GM18499 (cell line): Measurements from ENCODE around the gene DTNBP1.
"Not testable (repeated sequence)": the region's sequence is repeated elsewhere in the genome, so short reads cannot be mapped to it uniquely, and the experiment has no call there.

ENCODE experiments used
- ATAC-seq: cut with Tn5 transposase; IDR thresholded peaks from one replicate; pipeline ENCODE4 v1.9.1; 2021; ENCODE audit warnings: moderate number of reproducible peaks; ENCODE audit not compliant: insufficient read depth, unreplicated experiment

Gene DTNBP1

DNA sequence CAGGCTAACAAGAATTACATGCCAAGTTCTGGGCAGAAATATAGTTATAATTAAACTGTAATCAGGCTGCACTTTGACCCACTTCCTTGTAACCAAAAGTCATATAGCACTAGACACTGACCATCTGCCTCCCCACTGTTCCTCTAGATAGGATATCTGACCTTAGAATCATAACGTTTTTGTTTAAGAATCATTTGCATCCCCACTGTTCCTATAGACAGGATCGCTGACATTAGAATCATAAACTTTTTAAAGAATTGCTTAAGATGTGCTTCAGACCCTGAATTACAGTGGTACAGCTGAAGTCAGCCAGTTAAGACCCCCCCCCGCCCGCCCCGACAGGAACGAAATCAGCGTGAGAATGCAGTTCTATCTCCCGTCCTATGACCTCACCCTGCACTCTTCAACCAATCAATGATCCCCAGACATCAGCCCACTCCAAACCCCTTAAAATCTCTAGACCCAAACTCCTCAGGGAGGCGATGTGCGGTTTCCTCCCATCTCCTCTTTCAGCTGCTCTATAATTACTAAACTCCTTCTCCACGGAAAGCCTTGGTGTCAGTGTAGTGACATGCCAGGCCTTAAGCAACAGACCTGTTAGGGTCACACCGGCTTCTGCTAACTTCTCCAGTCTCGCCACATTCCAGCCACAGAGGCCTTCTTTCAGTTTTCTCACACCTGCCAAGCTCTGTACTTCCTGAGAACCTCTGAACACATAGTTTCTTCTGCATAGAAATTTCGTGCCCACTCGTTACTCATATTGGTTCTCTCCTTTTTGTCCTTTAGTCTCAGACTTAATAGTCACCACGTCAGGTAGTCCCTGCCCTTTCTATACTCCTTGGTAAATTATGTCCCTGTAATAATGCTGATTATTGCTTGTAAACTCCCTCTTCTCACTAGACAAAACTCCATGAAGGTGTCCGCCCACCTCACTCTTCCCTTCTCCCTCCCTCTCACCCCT is 93.5 kb downstream of the DTNBP1 start:
- ATAC-seq: no peak

DNA sequence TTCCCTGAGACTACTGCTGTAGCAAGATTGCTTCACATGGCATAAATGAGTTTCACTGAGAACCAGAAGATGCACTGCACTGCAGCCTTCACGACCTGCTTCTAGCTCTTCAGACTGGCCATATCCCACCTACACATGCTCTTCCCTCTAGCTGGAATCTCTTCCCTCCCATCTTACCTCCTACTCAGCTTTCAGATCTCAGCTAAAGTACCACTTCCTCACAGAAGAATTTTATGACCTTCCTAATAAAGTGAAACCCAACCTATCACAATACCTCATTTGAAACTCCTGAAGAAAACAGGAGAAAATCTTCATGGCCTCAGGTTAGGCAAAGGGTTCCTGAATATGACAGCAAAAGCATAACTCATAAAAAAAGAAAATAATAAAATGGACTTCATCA is 99.9 kb downstream of the DTNBP1 start:
- ATAC-seq: no peak

DNA sequence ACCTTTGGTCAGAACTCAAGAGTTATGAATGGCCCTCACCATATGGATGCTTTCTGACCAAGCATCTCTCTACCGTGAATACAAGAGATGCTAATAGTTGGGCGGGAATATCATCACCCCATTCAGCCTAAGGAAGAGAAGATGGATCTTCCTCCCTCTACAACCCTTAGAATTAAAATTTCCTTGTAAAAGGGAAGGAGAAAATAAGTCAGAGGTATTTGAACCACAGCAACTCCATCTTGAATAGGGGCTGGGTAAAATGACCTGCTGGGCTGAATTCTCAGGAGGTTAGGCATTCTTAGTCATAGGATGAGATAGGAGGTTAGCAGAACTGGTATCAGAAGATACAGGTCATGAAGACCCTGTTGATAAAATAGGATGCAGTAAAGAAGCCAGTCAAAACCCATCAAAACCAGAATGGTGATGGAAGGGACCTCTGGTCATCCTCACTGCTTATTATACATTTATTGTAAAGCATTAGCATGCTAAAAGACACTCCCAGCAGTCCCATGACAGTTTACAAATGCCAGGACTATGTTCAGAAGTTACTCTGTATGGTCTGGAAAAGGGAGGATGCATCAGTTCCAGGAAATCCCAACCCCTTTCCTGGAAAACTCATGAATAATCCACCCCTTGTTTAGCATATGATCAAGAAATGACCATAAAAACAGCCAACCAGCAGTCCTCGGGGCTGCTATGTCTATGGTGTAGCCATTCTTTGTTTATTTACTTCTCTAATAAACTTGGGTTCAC is 101.2 kb downstream of the DTNBP1 start:
- no peak for ATAC-seq

DNA sequence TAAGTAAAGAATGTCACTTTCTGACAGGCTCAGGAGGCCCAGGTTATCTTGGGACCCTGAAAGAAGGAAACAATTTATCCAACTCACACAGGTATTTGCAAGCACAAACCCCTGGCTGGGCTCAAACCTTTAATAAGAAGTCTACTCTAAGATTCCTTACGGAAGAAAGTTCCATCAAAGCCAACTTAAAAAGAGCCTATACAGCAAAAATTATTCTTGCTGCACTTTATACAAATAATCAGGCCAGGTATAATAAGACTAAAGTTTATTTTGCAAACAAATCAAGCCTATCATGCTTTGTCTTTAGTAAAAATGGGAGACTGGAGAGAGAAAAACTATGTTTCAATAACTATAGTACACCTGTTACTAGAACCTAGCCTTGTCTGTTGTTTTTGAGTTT is 102.1 kb downstream of the DTNBP1 start:
- ATAC-seq: no peak

DNA sequence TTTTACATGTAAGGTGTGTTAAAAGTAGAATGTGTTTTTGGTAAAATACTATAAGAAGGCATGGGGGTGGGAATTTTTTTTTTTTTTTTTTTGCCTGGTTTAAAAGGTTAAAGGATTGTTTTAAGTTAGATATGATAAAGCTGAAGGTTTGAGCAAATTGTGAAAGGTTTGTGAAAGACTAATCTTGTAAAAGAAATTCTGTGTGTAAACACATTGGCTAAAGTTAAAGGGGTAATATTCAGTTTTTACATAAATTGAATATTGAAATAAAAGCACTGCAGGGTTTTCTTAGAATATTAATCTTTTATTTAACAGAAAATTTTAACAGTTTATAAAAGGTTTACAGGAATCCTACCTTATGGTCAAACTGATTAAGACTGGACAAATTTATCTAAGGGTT is 105.7 kb downstream of the DTNBP1 start:
- no peak for ATAC-seq

DNA sequence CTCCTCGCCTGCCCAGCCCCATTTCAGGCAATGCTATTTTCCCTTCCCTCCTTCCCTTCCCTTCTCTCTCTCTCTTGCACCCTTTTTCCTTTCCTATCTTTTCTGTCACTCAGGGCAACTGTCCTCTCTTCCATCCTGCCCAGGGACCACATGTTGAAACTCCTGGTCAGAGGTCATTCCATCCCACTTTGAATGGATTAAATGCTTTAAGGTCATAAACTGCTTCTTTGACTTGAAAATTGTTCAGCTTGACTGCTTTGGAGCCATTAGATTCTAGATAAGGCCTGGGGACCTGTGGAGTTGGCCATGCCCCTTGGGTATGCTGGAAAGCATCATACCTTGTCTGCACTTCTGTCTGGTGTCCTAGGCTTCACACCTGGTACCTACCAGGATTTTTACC is 106.1 kb downstream of the DTNBP1 start:
- ATAC-seq: no peak

DNA sequence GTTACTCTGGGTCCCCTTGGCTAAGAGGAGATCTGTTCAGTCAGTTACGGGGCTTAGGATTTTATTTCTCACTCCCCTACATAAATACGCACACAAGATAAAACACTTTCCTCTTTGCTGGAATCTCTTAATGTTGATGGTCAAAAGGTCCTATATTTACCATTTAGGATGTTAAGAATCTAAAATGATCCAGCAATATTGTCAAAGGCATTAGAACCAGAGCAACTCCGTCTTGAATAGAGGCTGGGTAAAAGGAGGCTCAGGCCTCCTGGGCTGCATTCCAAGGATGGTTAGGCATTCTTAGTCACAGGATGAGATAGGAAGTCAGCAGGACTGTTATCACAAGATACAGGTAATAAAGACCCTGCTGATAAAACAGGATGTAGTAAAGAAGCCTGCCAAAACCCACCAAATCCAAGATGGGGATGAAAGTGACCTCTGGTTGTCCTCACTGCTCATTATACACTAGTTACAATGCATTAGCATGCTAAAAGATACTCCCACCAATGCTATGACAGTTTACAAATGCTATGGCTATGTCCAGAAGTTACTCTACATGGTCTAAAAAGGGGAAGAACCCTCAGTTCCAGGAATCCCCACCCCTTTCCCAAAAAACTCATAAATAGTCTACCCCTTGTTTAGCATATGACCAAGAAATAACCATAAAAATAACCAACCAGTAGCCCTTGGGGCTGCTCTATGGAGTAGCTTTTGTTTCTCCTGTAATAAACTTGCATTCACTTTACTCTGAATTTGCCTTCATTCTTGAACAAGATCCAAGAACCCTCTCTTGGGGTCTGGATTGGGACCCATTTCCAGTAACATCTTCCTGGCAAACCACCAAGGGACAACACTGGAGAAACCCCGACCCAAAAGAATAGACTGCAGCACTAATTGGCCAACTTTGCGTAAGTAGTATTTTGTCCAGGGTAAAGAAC is 107.5 kb downstream of the DTNBP1 start:
- ATAC-seq: no peak

DNA sequence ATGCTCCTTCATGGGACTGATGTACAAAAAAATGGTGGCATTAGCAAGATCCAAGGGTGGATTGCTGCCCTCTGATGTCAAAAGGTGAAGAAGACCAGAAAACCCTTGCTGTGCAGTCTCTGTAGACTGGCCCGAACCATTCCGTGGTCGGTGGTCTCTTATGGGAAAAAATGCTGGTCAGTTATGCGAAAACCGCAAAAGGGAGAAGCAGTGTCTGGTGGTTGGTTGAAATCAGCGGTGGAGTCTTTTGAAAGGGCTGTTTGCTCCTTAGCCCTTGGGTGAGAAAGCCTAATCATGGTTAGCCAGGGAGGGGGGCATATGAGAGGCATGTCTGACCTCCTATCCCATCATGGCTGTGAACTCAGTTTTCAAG is 108.1 kb downstream of the DTNBP1 start:
- no peak for ATAC-seq

DNA sequence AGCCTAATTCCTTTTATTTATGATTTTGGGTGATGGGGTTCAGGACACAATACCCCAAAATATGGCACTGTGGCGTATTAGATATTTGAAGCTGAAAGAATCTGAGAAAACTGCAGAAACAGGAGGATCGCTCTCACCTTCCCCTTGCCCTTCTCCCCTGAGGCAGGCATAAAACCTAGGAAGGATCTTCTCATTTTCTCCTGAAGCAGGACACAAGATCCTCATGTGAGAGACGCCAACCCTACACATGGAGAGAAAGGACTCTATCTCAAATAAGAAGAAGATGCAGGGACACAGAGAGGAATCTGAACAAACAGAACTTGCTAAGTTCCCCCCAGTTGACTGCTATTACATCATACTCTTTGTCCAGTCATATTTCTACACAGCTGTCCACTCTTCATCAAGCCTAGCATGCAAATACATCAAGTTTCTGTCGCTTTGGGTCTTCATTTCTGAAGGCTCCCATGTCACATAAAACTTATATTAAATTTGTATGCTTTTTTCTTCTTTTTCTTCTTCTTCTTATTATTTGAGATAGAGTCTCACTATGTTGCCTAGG is 109.0 kb downstream of the DTNBP1 start:
- ATAC-seq: no peak

DNA sequence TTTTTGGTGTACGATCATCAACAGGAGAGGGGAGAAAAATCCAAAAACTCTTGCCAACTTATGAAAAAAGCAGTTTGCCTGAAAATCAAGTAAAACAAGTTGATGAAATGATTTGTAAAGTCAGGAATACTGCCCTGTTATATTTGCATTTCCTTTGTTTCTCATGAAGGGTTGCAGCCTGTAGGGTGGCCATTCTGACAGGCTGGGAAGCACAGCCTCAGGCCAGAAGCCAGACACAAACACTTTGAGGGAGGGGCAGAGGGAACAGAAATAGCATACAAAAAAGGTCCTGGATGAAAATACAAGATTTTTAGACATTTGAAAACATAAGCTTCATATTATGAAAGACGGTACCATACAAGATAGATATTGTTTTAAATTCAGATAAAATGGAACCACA is 109.8 kb downstream of the DTNBP1 start:
- no peak for ATAC-seq

DNA sequence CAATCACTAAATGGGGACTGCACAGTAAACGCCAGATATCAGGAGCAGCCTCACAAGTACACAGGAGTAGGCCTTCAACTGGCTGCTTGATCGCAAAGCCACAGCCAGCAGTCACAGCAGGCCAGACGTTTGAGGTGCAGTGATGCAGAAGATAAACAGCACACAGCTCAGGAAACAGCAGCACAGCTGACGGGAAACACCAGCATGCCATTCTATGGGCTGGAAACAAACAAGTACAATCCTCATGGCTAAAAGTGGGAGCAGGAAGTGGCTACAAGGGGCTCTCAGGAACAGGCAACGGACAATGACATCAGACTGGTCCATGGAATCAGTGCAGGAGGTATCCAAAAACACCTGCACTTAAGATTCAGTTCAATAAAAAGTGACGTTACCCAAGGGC is 111.0 kb downstream of the DTNBP1 start:
- no peak for ATAC-seq

DNA sequence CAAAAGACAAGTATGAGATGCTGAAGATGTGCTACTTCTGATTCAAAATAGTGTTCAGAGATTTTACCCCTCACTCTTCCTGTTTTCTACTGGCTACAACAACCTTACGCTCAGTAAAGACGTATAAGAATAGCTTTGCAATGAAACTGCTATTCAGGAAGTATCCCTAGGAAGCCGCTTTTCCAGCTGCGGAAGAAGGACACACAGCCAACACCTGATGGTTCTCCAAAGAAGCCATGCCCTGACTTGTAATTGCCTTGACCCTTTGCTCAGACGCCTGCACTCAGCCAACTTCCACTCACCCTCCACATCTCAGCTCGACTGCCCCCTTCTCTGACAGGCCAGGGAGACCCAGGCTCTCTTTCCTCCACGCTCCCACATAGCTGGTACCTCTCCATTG is 111.6 kb downstream of the DTNBP1 start:
- ATAC-seq: no peak

DNA sequence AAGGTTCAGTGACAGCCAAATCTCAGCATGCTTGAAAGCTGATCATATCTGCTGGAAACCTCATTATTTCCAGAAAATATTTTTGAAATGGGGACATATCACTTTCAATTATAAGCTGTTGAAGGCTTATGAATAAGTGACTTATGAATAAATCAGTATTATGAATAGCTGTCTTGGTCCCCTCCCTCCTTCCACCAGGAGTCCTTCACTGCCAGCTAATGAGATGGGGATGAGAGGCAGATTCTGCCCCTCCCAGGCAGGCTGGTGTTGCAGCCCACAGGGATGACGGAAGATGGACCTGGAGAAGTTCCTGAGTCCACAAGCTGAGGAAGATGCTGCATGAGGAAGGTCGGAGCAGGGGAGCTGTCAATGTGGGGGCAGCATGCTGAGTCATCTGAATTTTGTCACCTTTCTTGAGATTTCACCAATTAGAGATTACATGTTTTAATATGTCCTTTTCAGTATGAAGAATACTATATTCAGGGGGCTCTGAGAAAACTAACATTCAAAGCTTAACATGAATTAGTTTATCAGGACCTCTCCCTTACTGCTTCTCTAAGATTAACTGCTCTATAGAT is 112.2 kb downstream of the DTNBP1 start:
- ATAC-seq: no peak

DNA sequence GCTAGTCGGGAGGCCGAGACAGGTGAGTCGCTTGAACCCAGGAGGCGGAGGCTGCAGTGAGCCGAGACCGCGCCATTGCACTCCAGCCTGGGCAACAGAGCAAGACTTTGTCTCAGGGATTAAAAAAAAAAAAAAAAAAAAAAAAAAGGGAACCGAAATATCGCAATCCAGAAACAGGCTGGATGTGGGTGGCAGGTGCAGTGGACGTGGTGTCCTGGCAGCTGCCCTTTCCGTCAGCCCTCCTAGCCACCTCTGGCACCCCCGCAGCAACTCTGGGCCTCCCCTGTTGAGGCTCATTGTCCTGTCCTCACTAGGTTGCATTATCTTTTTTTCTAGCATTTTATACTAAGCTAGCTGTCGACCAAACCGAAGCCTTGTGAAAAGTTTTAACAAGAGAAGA is 113.5 kb downstream of the DTNBP1 start:
- no peak for ATAC-seq

DNA sequence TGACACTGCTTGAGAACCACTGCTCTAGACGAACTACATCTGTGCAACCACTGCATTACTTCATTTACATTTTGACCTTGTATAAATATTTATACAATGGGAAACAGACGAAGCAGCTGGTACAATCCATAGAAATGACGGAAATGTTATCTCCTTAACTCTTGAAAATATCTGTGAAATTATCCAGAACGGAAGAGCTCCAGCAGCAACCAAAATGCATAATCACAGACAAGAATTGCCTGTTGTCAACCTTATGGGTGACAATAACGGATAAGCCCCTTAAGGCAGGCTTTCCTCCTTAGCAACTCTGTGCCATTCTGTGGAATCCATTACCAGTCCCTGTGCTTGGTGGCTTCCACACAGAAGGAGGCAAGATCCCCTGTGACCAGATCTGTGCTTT is 115.4 kb downstream of the DTNBP1 start:
- no peak for ATAC-seq

DNA sequence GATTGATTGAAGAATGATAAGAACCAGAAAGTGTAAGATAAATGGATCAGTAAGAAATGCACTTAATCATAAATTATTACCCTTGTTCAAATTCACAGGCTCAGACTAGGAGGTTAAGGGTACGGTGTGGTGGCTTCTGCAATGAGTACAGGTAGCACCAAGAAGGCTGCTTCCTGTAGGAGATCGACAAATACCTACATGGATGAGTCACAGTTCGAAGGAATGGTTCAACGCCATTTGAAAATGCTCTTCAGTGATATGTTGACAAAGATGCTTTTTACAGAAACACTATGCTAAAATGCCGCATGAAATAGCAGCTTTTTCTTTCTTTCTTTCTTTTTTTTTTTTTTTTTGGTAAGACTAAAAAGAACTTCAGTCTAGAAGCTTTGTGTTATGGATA is 116.2 kb downstream of the DTNBP1 start:
- ATAC-seq: no peak

DNA sequence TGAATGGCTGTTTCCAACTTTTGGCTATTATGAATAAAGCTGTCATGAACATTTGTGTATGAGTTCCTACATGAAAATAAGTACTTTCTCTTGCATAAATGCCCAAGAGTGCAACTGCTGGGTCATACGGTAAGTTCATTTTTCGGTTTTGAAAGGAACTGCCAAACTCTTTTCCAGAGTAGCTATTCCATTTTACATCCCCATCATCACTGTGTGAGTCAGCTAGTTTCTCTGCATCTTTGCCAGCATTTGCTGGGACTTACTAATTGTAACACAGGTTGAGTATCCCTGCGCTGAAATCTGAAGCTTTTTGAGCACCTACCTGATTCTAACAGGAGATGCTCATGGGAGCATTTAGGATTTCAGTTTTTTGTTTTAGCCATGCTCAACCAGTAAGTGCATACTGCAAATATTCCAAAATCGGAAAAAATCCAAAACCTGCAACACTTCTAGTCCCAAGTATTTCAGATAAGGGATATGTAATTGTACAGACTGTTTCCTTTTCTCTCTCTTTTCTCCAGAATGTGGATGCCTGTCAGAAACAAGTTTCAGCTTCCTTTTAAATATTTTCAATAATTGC is 118.4 kb downstream of the DTNBP1 start:
- ATAC-seq: no peak

DNA sequence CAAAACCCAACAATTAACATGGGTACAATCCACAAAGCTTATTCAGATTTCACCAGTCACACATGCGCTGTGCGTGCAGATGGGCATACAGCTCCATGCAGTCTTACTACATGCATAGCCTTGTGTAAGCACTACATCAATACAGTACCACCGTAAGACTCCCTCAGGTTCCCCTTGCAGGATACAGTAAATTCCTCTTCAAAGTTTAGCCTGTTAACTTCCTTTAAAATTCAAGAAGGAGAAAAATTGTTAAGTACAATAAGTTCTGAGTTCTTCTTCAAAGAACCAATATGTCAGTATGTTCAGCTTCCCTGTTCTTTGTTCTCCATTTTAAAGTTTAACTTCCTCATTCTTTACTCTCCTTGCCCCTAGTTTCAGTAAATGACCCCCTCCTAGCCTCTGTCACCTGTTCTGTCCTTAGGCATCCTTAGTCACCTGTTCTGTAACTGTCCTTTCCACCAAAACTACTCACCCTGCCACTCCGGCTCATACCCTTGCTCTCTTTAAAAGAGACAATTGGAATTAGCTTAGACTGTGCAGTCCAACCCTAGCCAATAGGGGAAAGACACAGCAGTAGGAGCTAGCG is 119.4 kb downstream of the DTNBP1 start:
- not testable (repeated sequence) for ATAC-seq

DNA sequence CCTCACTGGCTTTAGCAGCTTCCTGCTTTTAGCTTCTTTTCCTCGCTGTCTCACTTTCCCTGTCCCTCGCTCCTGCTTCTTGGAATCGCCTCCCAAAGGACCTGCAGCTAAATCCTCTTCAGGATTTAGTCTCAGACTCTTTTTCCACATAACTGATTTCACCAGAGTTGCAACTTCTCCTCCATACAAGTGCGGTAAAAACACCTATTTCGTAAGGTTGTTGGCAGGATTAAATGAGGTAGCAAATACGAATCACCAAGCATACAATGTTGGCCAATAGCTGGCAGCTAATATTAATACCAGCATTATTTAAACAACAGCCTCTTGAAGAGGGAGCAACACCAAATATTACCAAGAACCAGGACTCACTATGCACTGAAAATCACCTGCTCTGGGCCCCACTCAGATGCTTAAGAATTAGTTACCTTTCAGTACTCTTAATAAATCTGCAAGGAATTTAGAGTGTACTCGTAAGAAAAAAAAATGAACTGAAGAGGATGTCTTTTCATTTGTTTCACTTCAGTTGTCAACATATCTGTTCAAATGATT is 123.0 kb downstream of the DTNBP1 start:
- no peak for ATAC-seq
